Neural progenitor cell (in vitro differentiated cells): ENCODE results near the gene CSNK1G3. TPM values are rescaled to one million over a fixed set of nuclear protein-coding genes. Genes with fewer than 3 reads are reported as not detected.

ENCODE experiments used
- DNase-seq: peaks from one replicate; pipeline ENCODE4 v3.0.0-alpha.2; 2016; ENCODE audit warnings: low spot score
- H2AFZ ChIP-seq: fragments of 200-600 bp; sonication (generic); replicated peaks from 2 replicates; pipeline ENCODE4 v1.6.1; 2016; ENCODE audit warnings: antibody characterized with exemption
- H3F3A ChIP-seq: fragments of 200-600 bp; sonication (generic); 2 replicates; pipeline ENCODE4 v1.6.1; 2016; ENCODE audit warnings: antibody characterized with exemption, low read depth
- H3K27ac ChIP-seq: fragments of 200-600 bp; sonication (generic); 2 replicates; pipeline ENCODE4 v1.5.1; 2016; ENCODE audit warnings: mild to moderate bottlenecking
- H3K27me3 ChIP-seq: fragments of 200-600 bp; sonication (generic); 2 replicates; pipeline ENCODE4 v1.6.1; 2016; ENCODE audit warnings: mild to moderate bottlenecking, moderate library complexity
- H3K36me3 ChIP-seq: fragments of 200-600 bp; sonication (generic); 2 replicates; pipeline ENCODE4 v1.5.1; 2016
- H3K4me1 ChIP-seq: fragments of 200-600 bp; sonication (generic); 2 replicates; pipeline ENCODE4 v1.6.1; 2016; ENCODE audit warnings: mixed run types
- H3K4me2 ChIP-seq: fragments of 200-600 bp; sonication (generic); 2 replicates; pipeline ENCODE4 v1.6.1; 2016
- H3K4me3 ChIP-seq: fragments of 200-600 bp; sonication (generic); 2 replicates; pipeline ENCODE4 v1.5.1; 2016
- H3K79me2 ChIP-seq: fragments of 200-600 bp; sonication (generic); 2 replicates; pipeline ENCODE4 v1.6.1; 2016; ENCODE audit warnings: low read depth
- H3K9ac ChIP-seq: fragments of 200-600 bp; sonication (generic); 2 replicates; pipeline ENCODE4 v1.6.1; 2016
- H3K9me3 ChIP-seq: fragments of 200-600 bp; sonication (generic); 2 replicates; pipeline ENCODE4 v1.5.1; 2016; ENCODE audit warnings: low read depth
- H4K20me1 ChIP-seq: fragments of 200-600 bp; sonication (generic); 2 replicates; pipeline ENCODE4 v1.6.1; 2016; ENCODE audit warnings: low read depth
- H3K27ac Mint-ChIP-seq: 3 replicates; pipeline ENCODE4 v1.8.0; 2021; ENCODE audit warnings: mixed read lengths
- H3K27me3 Mint-ChIP-seq: 2 replicates; pipeline ENCODE4 v1.8.0; 2022; ENCODE audit warnings: low read depth, mild to moderate bottlenecking, inconsistent platforms, moderate library complexity, mixed read lengths; ENCODE audit not compliant: insufficient read depth
- H3K36me3 Mint-ChIP-seq: 3 replicates; pipeline ENCODE4 v1.8.0; 2021; ENCODE audit warnings: mixed read lengths
- H3K4me1 Mint-ChIP-seq: 3 replicates; pipeline ENCODE4 v1.8.0; 2021; ENCODE audit warnings: mixed read lengths
- H3K4me3 Mint-ChIP-seq: 3 replicates; pipeline ENCODE4 v1.8.0; 2021; ENCODE audit warnings: mild to moderate bottlenecking, moderate library complexity, mixed read lengths
- H3K9me3 Mint-ChIP-seq: 3 replicates; pipeline ENCODE4 v1.8.0; 2020; ENCODE audit warnings: mixed read lengths
- EZH2 ChIP-seq: fragments of 200-600 bp; sonication (generic); IDR thresholded peaks from 2 replicates; pipeline ENCODE4 v1.6.1; 2017; ENCODE audit warnings: antibody characterized with exemption, mild to moderate bottlenecking, moderate library complexity
- EZH2phosphoT487 ChIP-seq: fragments of 200-600 bp; sonication (generic); IDR thresholded peaks from 2 replicates; pipeline ENCODE4 v1.6.1; 2017; ENCODE audit warnings: antibody characterized with exemption
- total RNA-seq: library from RNA; depleted of rRNA; stranded (reverse); fragments of >200 nt; gene quantifications from 2 replicates; pipeline ENCODE4 v1.2.3, GENCODE V29; 2015; ENCODE audit warnings: low replicate concordance
- TF ChIP-seq, protein P1 (sequence below): fragments of 200-600 bp; sonication (generic); IDR thresholded peaks from 2 replicates; pipeline ENCODE4 v1.5.1; 2017; ENCODE audit warnings: antibody characterized with exemption, mild to moderate bottlenecking

The CSNK1G3 gene
- total RNA-seq, 1 donor from 2014 or later, result 96.7 TPM

DNA sequence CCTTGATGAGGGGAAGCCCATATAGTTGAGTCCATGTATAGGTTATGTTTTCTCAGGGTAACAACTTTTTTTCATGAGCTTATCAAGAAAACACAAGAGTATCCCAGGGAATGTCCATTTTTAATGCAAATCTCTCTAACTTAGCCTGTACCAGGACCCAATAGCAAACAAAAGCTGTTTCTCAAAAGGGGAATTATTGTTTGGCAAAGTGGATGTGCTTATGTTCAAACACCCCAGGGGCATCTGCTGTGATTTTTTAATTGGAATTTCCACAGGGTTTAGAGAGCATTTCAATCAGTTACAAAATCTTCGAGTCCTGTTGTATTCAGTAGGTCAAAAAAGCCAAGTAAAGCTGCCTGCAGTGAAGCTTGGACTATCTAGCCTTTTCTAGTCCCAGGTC is 33.4 kb upstream of the CSNK1G3 start:
- no peaks in the 10 kb centered on the region for H3K4me1 Mint-ChIP-seq
- no peak overlapping the region for H2AFZ ChIP-seq
- no peak overlapping the region for H3K4me3 ChIP-seq
- TF ChIP-seq EZH2phosphoT487 (no peak), EZH2 (no peak)
- TF ChIP-seq, protein P1, sequence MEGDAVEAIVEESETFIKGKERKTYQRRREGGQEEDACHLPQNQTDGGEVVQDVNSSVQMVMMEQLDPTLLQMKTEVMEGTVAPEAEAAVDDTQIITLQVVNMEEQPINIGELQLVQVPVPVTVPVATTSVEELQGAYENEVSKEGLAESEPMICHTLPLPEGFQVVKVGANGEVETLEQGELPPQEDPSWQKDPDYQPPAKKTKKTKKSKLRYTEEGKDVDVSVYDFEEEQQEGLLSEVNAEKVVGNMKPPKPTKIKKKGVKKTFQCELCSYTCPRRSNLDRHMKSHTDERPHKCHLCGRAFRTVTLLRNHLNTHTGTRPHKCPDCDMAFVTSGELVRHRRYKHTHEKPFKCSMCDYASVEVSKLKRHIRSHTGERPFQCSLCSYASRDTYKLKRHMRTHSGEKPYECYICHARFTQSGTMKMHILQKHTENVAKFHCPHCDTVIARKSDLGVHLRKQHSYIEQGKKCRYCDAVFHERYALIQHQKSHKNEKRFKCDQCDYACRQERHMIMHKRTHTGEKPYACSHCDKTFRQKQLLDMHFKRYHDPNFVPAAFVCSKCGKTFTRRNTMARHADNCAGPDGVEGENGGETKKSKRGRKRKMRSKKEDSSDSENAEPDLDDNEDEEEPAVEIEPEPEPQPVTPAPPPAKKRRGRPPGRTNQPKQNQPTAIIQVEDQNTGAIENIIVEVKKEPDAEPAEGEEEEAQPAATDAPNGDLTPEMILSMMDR, result no peak
- no peak overlapping the region for H3K4me2 ChIP-seq
- H3K4me3 Mint-ChIP-seq, result no peak overlapping the region
- H3K27ac ChIP-seq, result no peak overlapping the region
- H3K27me3 ChIP-seq, result no peaks in the 10 kb centered on the region
- no peaks in the 10 kb centered on the region for H3K9me3 ChIP-seq
- H3F3A ChIP-seq, result no peaks in the 10 kb centered on the region
- no peaks in the 10 kb centered on the region for H3K79me2 ChIP-seq
- H3K4me1 ChIP-seq, result no peaks in the 10 kb centered on the region
- H3K36me3 Mint-ChIP-seq, result no peaks in the 10 kb centered on the region
- no peaks in the 10 kb centered on the region for H3K36me3 ChIP-seq
- no peaks in the 10 kb centered on the region for H4K20me1 ChIP-seq
- H3K27me3 Mint-ChIP-seq, result no peaks in the 10 kb centered on the region
- no peak overlapping the region for H3K27ac Mint-ChIP-seq
- no peak overlapping the region for H3K9ac ChIP-seq
- no peaks in the 10 kb centered on the region for H3K9me3 Mint-ChIP-seq
- no peak for DNase-seq

DNA sequence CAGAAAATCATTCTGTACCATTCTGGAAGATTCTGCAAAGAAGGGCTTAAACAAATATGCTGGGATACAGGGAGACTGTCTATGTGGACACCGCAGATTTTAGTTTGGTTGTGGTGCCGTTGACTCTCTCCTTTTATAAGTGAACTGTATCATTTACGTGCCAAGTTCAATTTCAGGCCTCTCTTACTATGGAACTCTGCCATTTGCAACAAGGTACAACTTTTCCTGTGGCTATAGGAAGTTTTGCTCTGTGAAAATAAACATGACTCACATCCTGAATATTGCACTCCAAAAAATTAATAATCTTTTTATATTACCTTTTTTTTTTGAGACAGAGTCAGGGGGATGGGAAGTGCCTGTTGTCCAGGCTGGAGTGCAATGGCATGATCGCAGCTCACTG is 29.7 kb upstream of the CSNK1G3 start:
- Histone ChIP-seq H3K9me3 (no peaks in the 10 kb centered on the region), H3K4me1 (no peaks in the 10 kb centered on the region), H2AFZ (no peak overlapping the region), H4K20me1 (no peaks in the 10 kb centered on the region), H3K27ac (no peak overlapping the region), H3F3A (no peaks in the 10 kb centered on the region), H3K27me3 (no peaks in the 10 kb centered on the region), H3K4me3 (no peak overlapping the region), H3K79me2 (no peaks in the 10 kb centered on the region), H3K4me2 (no peak overlapping the region), H3K36me3 (no peaks in the 10 kb centered on the region), H3K9ac (no peak overlapping the region)
- Mint-ChIP-seq H3K4me3 (no peak overlapping the region), H3K27ac (no peak overlapping the region), H3K4me1 (peaks cover 6% of the 10 kb centered on the region), H3K27me3 (no peaks in the 10 kb centered on the region), H3K9me3 (no peaks in the 10 kb centered on the region), H3K36me3 (no peaks in the 10 kb centered on the region)
- no peak for DNase-seq
- TF ChIP-seq EZH2 (no peak), EZH2phosphoT487 (no peak)
- TF ChIP-seq, protein P1, result no peak

DNA sequence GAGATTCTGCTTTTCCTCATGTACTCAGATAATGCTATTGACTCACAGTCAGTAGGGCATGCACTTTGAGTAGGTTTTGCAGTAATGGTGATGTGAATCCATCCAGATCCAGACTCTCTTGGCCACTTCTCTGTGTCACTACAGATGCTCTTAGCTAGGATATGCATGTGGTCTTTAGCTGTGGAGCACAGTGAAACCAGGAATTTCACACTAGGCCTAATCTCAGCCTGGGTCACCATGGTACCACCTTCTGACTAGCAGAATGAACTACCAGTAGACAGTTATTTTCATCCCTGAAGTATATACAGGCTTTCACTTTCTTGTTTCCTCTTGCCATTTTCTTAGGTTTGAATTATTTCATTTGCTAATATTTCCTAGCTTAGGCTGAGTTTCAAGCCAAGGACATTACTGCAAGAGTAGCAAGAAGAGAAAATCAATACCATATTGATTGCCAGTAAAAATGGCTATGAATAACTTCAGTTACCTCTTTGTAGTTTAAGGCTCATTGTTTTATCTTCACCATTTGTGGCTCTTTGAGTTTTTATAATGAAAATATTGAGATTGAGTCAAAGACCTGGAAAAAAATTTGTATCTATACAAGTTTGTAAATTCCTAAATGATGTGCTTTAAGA is 28.4 kb upstream of the CSNK1G3 start:
- Mint-ChIP-seq H3K9me3 (no peaks in the 10 kb centered on the region), H3K36me3 (no peaks in the 10 kb centered on the region), H3K4me3 (no peak overlapping the region), H3K27ac (no peak overlapping the region), H3K4me1 (peaks cover 14% of the 10 kb centered on the region), H3K27me3 (no peaks in the 10 kb centered on the region)
- Histone ChIP-seq H3K4me1 (no peaks in the 10 kb centered on the region), H3K27me3 (no peaks in the 10 kb centered on the region), H4K20me1 (no peaks in the 10 kb centered on the region), H2AFZ (no peak overlapping the region), H3K79me2 (no peaks in the 10 kb centered on the region), H3K4me2 (no peak overlapping the region), H3K4me3 (no peak overlapping the region), H3K9me3 (no peaks in the 10 kb centered on the region), H3K36me3 (no peaks in the 10 kb centered on the region), H3F3A (no peaks in the 10 kb centered on the region), H3K27ac (no peak overlapping the region), H3K9ac (no peak overlapping the region)
- DNase-seq, result no peak
- TF ChIP-seq, protein P1, result no peak
- TF ChIP-seq EZH2phosphoT487 (no peak), EZH2 (no peak)
